ENCODE data around the gene MYBPH.

DNA sequence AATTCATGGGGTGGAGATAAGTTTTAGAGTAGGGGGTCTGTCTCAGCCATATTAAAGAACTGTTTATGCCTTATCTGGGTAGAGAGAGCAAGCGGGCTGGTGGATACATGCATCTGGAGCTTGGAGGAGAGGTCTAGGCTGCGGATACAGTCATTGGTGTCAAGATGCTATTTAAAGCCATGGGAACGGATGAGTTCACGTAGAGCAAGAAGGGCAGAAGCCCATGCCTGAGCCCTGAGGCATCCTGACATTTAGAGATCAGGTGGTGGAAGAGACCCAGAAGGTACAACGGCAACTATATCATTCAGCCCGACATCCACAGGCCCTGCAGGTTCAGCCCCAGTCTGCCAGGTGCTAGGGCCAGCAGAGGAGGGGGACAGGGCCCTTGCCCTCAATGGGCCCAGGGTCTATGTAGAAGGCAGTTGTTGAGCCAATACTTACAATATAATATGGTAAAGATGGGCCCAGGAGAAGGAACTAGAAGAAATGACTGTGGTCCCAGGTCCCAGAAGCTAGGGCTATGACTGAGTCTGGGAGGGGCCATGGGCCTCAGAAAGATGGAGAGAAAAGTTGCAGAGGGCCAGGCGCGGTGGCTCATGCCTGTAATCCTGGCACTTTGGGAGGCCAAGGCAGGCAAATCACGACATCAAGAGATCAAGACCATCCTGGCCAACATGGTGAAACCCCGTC is 26.0 kb upstream of the MYBPH start:
- TF ChIP-seq POLR2A (IDR thresholded peaks at IDR 0.05; ENCODE audit: low read depth, low read length) (no peak), PAX5 (IDR thresholded peaks at IDR 0.05; ENCODE audit: insufficient read depth, low read length, severe bottlenecking) (no peak), POLR2AphosphoS5 (IDR thresholded peaks at IDR 0.05; ENCODE audit: low read depth, low read length) (no peak), TAF1 (IDR thresholded peaks at IDR 0.05; ENCODE audit: low read depth, low read length) (no peak)

Measured in GM12891 (cell line).